Panc1 (cell line): ENCODE results near the gene GULP1. TPM values are rescaled to one million over a fixed set of nuclear protein-coding genes. Genes with fewer than 3 reads are reported as not detected.
A peak's percentile ranks its signal among the peaks of the same experiment; 100 is the strongest.

Experiments
- ATAC-seq: fragments of 200-7000 bp; cut with Tn5 transposase; 2 replicates; pipeline ENCODE4 v1.9.1; 2020; ENCODE audit warnings: mild to moderate bottlenecking, moderate library complexity
- BruUV-seq: library from RNA; stranded (reverse); fragments of 400-500 nt; replicated peaks from 2 replicates; lab custom pipeline; 2021; lab: Mats Ljungman, UMichigan
- CTCF ChIA-PET: fragments of 300-600 bp; sonication (Branson Sonifier 250); formaldehyde crosslinking; loops from one replicate; lab custom pipeline; 2022; ENCODE audit warnings: antibody characterized with exemption; lab: Charles Lee
- POLR2A ChIA-PET: fragments of 300-600 bp; sonication (Branson Sonifier 250); formaldehyde crosslinking; loops from one replicate; lab custom pipeline; 2022; ENCODE audit warnings: antibody characterized with exemption; lab: Charles Lee
- DNase-seq: peaks from one replicate; pipeline ENCODE4 v3.0.0-alpha.2; 2010; ENCODE audit warnings: low read depth, low spot score
- H3K27ac ChIP-seq: 2 replicates; pipeline ENCODE4 v1.5.1; 2011; ENCODE audit warnings: mild to moderate bottlenecking, low read length, inconsistent platforms
- H3K27me3 ChIP-seq: fragments of 200-500 bp; sonication (Bioruptor generic); 2 replicates; pipeline ENCODE4 v1.6.0; 2014; ENCODE audit warnings: low read length, inconsistent platforms; ENCODE audit not compliant: control insufficient read depth, insufficient read depth
- H3K36me3 ChIP-seq: fragments of 200-500 bp; sonication (Bioruptor generic); 2 replicates; pipeline ENCODE4 v1.5.1; 2014; ENCODE audit warnings: inconsistent platforms, mild to moderate bottlenecking, low read length, moderate library complexity; ENCODE audit not compliant: control insufficient read depth, insufficient read depth
- H3K4me1 ChIP-seq: 2 replicates; pipeline ENCODE4 v1.5.1; 2011; ENCODE audit warnings: inconsistent platforms, mild to moderate bottlenecking, low read length, moderate library complexity; ENCODE audit not compliant: control insufficient read depth, insufficient read depth
- H3K4me3 ChIP-seq, 2 experiments: 2 replicates each; pipeline ENCODE4 v1.5.1; 2011 to 2012; ENCODE audit warnings: low read depth in 2 of 2, low read length in 2 of 2, mild to moderate bottlenecking in 2 of 2, inconsistent platforms in 1 of 2, moderate library complexity in 1 of 2
- H3K9me3 ChIP-seq: fragments of 200-500 bp; sonication (Bioruptor generic); 2 replicates; pipeline ENCODE4 v1.5.1; 2014; ENCODE audit warnings: low read depth, mild to moderate bottlenecking, inconsistent platforms, low read length, moderate library complexity; ENCODE audit not compliant: control insufficient read depth, insufficient read depth
- POLR2AphosphoS5 ChIP-seq: IDR thresholded peaks from 2 replicates; pipeline ENCODE4 v1.6.1; 2012; ENCODE audit warnings: mild to moderate bottlenecking, low read depth, low read length, moderate library complexity
- SIN3A ChIP-seq: IDR thresholded peaks from 2 replicates; pipeline ENCODE4 v1.6.1; 2012; ENCODE audit warnings: low read depth, mild to moderate bottlenecking, low read length, moderate library complexity, borderline replicate concordance; ENCODE audit not compliant: insufficient read depth
- TCF7L2 ChIP-seq: IDR thresholded peaks from 2 replicates; pipeline ENCODE4 v1.6.1; 2011; ENCODE audit warnings: mild to moderate bottlenecking, low read depth, low read length, inconsistent platforms
- in situ Hi-C: cut with HindIII; loops from 2 replicates; pipeline ENCODE4 v1.10.0; 2016; ENCODE audit warnings: low sequenced_read_pairs, low pct_unique_long_range_greater_than_20kb
- intact Hi-C: fragments of 100-400 bp; cut with micrococcal nuclease; formaldehyde crosslinking; loops from one replicate; pipeline ENCODE4 v1.10.0; 2022; ENCODE audit not compliant: unreplicated experiment
- total RNA-seq: library from RNA; stranded (reverse); gene quantifications from one replicate; pipeline ENCODE4 v1.2.1, GENCODE V29; 2021; ENCODE audit not compliant: unreplicated experiment
- TF ChIP-seq, protein P1 (sequence below): fragments of 450-650 bp; IDR thresholded peaks from 2 replicates; pipeline ENCODE4 v1.5.1; 2017; ENCODE audit warnings: mild to moderate bottlenecking
- TF ChIP-seq, protein P2 (sequence below), 2 experiments: IDR thresholded peaks; 2 replicates each; pipeline ENCODE4 v1.6.1; 2011 to 2012; ENCODE audit warnings: low read depth in 2 of 2, control low read depth in 1 of 2, low read length in 1 of 2, mild to moderate bottlenecking in 1 of 2, moderate library complexity in 1 of 2; ENCODE audit not compliant: insufficient read depth in 1 of 2

Gene GULP1
- total RNA-seq, 1 experiment from 2014 or later = 51.5 TPM

DNA sequence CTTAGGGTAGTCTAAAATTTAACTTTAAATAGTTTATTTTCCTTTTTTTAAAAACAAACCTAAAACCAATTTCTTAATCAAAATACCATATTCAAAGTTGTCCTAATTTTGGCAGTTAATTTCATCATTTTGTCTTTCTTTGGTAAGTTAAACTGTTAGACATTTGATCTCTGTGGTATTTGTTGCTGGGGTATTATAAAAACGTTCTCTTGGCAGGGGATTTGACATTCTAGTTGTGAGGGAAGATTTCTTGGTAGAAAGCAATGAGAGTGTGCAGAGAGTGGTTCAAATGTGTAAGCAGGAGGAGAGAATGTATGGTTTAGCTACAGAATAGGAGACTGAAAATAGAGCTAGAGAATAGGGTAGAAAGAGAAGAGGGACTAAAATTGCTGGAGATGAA, 14.6 kb downstream of the GULP1 start:
- intact Hi-C loops = no loop called here
- no peak for ATAC-seq
- Histone ChIP-seq H3K27ac (peak overlapping the region; percentile 53; the same call in 1 of the 2 replicates), H3K9me3 (no peaks in the 10 kb centered on the region), H3K36me3 (no peaks in the 10 kb centered on the region), H3K27me3 (no peaks in the 10 kb centered on the region), H3K4me3 (no peak overlapping the region), H3K4me1 (peaks cover 36% of the 10 kb centered on the region)
- DNase-seq = no peak
- BruUV-seq = no TSS peak
- ChIA-PET CTCF (no interaction called here), POLR2A (no interaction called here)
- no peak for TF ChIP-seq POLR2AphosphoS5
- TF ChIP-seq, protein P1, sequence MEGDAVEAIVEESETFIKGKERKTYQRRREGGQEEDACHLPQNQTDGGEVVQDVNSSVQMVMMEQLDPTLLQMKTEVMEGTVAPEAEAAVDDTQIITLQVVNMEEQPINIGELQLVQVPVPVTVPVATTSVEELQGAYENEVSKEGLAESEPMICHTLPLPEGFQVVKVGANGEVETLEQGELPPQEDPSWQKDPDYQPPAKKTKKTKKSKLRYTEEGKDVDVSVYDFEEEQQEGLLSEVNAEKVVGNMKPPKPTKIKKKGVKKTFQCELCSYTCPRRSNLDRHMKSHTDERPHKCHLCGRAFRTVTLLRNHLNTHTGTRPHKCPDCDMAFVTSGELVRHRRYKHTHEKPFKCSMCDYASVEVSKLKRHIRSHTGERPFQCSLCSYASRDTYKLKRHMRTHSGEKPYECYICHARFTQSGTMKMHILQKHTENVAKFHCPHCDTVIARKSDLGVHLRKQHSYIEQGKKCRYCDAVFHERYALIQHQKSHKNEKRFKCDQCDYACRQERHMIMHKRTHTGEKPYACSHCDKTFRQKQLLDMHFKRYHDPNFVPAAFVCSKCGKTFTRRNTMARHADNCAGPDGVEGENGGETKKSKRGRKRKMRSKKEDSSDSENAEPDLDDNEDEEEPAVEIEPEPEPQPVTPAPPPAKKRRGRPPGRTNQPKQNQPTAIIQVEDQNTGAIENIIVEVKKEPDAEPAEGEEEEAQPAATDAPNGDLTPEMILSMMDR = no peak
- TF ChIP-seq TCF7L2 = no peak
- TF ChIP-seq SIN3A = no peak
- TF ChIP-seq, protein P2, sequence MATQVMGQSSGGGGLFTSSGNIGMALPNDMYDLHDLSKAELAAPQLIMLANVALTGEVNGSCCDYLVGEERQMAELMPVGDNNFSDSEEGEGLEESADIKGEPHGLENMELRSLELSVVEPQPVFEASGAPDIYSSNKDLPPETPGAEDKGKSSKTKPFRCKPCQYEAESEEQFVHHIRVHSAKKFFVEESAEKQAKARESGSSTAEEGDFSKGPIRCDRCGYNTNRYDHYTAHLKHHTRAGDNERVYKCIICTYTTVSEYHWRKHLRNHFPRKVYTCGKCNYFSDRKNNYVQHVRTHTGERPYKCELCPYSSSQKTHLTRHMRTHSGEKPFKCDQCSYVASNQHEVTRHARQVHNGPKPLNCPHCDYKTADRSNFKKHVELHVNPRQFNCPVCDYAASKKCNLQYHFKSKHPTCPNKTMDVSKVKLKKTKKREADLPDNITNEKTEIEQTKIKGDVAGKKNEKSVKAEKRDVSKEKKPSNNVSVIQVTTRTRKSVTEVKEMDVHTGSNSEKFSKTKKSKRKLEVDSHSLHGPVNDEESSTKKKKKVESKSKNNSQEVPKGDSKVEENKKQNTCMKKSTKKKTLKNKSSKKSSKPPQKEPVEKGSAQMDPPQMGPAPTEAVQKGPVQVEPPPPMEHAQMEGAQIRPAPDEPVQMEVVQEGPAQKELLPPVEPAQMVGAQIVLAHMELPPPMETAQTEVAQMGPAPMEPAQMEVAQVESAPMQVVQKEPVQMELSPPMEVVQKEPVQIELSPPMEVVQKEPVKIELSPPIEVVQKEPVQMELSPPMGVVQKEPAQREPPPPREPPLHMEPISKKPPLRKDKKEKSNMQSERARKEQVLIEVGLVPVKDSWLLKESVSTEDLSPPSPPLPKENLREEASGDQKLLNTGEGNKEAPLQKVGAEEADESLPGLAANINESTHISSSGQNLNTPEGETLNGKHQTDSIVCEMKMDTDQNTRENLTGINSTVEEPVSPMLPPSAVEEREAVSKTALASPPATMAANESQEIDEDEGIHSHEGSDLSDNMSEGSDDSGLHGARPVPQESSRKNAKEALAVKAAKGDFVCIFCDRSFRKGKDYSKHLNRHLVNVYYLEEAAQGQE (IDR thresholded peaks at IDR 0.05; ENCODE audit: insufficient read depth in 1 of 2, low read depth in 2 of 2, low read length in 1 of 2) = no peak
- in situ Hi-C loops = no loop called here

- BruUV-seq = no TSS peak
- POLR2A ChIA-PET = interaction anchor here (0.7 kb wide), 1 partner anchor 115 kb away, joined by 4 read pairs; no protein-coding TSS in a partner anchor
- H3K4me3 ChIP-seq = no peak overlapping the region
- intact Hi-C loops = no loop called here
- DNase-seq = no peak
- ATAC-seq = no peak
- in situ Hi-C loops = no loop called here
- no peaks in the 10 kb centered on the region for H3K27me3 ChIP-seq
- no peaks in the 10 kb centered on the region for H3K9me3 ChIP-seq
- TF ChIP-seq TCF7L2 (no peak), SIN3A (no peak), POLR2AphosphoS5 (no peak)
- TF ChIP-seq, protein P1 = no peak
- TF ChIP-seq, protein P2 (IDR thresholded peaks at IDR 0.05; ENCODE audit: insufficient read depth in 1 of 2, low read depth in 2 of 2, low read length in 1 of 2) = no peak
- peak overlapping the region; percentile 35; the same call in 1 of the 2 replicates for H3K27ac ChIP-seq
- CTCF ChIA-PET = no interaction called here
- no peaks in the 10 kb centered on the region for H3K36me3 ChIP-seq
- peaks cover 29% of the 10 kb centered on the region for H3K4me1 ChIP-seq
Observed at GRCh38 chr2:188307850-188308283, 16.2 kb downstream of the GULP1 start.
